NK-92 treated with Interleukin-12 subunit alpha and Interleukin-12 subunit beta, amount 100 ng/mL, for 24 hours (cell line): ENCODE data around the gene PTPRN2.
"Not testable (repeated sequence)": the region's sequence is repeated elsewhere in the genome, so short reads cannot be mapped to it uniquely, and the experiment has no call there.

Experiments
- DNase-seq: peaks from one replicate; lab custom pipeline; 2025; lab: John Stamatoyannopoulos, UW

The PTPRN2 gene

DNA sequence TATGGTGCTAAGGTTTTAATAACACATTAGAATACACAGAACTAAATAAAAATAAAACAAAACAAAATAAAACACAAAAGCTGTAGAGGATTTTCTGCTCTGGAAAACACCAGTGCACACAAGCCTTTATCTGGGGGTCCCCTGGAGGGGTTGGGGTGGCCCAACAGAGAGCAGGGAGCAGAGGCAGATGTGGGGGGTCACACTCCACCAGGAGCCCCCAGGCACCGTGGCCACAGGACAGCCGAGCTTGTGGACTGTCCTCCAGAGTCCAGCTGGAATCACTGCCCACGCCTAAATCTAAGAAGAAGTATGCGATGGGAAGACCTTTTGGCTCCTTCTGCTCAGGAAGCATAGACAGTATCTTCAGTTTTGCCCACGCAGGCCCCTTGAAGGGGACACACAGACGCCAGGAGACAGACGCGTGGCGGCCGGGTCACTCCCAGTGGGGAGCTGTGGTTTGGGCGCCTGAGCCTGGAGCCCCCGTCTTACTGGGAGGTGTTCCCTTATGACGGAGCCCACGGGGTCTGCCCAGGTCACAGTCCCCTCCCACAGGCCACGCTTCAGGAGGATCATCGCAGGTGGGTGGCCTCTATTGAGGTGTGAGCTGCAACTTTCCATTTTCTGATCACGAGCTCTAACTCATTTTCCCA is 595.0 kb downstream of the PTPRN2 start:
- no peak for DNase-seq

DNA sequence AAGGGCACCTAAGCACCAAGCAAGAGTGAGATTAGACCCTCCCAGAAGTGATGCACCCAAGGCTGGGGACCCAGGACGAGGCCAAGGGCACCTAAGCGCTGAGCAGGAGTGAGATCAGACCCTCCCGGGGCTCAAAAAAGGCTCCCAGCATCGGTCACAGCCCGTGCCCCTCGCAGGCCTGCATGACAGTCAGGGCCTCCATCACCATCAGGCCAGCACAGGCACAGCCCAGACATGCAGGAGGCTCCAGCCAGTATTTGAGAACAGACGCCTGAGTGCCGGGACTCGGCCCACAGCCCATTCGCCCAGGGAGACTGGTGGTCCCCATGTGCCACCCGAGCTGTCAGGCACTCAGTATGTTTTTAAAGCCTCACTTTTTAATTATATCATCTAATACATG is 595.9 kb downstream of the PTPRN2 start:
- no peak for DNase-seq

DNA sequence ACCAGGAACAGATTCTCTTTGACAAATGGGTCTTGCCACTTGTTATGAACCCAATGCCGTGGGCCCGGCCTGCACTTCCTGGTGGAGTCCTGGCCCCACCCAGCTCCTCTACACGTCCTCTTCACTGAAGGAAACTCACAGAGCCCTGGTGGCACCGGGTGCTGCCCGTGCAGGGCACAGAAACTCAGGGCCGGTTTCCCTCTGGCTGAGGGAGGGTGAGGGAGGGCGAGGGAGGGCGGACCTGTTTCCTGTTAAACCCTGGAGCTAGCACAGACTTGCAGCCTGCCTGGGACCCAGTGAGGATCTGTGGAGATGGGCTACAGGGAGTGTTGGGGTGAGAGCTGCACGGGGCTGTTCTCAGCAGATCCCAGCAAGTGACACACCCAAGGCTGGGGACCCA is 596.3 kb downstream of the PTPRN2 start:
- no peak for DNase-seq

DNA sequence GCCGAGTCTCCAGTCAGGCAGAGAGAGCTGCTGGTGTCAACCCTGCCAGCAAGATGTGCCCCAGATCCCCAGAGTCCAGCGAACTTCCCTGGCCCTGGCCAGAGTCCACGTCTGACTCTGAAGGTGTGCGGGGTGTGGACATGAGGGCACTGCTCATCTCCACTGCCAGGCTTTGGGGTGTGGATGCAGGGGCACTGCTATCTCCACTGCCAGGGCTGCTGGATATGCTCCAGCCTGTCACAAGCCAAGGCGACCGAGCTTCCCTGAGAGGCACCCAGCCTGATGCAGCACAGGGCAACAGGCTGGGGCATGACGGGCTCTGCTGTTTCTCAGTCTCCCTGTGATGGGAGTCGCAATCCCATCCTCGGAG is 596.8 kb downstream of the PTPRN2 start:
- no peak for DNase-seq

DNA sequence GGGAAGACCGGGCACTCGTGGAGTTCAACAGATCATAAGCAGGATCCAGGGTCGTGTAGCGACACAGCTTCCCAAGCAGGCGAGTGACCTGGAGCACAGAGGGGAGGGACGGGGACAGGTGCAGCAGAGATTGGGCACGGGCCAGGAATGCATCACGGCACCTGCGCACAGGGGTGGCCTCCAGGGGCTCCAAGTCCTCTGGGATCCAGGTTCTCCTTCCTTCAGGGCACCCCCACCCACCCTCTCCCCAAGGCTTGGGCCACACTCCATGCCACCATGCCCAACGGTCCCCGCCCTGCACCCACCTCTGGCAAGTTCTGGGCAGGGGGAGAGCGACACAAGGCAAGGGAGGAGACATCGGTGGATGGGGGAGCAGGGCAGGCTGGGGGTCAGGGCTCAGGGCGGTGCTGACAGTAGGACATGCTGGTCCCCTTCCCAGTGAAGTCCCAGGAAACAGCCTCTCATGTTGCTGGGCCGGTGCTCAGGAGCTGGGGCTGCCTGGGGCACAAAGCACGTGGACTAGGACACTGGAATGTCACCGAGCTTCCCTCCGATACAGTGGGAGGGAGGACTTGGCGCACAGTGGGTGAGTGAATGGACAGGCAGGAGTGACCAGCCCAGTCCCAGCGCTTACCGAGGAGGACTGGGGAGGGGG is 597.3 kb downstream of the PTPRN2 start:
- no peak for DNase-seq

DNA sequence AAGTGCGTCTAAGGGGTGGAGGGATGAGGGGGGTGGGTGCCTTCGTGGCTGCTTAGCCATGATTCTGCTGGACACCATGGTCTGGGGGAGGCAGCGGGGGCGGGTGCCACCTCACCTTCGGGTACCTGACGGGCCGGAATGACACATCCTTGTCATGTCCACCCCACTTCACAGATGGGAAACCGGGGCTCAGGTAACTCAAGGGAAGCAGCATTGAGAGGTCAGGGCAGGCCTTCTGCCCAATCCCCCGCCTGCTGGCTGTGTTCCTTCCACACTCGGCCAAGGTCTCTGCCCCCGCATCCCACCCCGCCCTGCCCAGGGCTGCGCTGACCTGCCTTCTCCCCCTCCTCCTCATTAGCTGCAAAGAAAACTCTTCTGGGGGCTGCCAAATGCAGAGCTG is 598.0 kb downstream of the PTPRN2 start:
- no peak for DNase-seq

DNA sequence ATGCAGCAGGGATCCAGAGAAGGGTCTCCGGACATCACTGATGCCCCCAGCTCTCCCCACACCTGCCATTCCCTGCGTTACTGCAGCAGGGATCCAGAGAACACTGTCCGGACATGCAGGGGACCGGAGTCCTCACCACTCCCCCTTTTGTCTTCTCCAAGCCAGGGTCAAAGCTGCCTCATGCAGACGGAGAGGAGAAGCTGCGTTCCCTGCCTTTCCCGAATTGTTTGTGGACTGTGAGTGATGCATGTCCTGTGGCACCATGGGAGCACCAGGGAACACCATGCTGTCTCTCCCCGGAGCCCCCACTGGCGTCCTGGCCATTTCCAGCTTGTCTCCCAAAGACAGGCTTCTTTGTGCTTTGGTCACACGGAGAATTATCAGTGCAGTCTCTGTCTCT is 599.7 kb downstream of the PTPRN2 start:
- no peak for DNase-seq

DNA sequence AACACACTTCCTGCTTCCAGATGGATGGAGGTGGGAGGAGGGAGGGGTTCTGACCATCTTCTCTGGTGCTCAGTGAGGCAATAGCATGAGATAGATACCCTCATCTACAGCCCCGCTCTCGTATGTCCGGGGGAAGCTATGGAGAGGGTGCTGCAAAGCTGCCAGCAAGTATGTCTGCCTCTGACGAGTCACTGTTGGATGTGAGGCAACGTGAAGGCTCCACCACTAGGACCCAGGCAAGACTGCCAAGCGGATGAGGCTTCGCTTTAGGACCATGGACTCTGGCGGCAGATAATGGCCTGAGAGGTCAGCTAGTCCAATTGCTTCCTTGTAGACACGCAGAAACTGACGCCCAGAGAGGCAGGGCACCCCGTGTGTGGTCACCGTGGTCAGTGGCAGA is 601.6 kb downstream of the PTPRN2 start:
- DNase-seq: no peak

DNA sequence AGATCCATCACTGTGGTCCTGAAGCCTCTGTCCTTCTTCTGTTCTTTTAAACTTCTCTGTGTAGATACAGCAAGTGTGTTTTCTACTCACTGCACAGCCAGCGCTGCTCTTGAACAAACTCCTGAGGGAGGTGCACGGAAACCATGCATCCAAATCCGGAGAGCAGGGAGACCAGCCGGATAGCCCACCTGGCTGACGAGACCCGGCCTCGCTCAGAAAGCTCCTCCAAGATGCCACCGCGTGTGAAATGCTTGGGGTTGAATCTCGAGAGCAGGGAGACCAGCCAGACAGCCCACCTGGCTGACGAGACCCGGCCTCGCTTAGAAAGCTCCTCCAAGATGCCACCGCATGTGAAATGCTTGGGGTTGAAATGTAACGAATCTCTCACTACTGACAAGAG is 602.0 kb downstream of the PTPRN2 start:
- DNase-seq: no peak

DNA sequence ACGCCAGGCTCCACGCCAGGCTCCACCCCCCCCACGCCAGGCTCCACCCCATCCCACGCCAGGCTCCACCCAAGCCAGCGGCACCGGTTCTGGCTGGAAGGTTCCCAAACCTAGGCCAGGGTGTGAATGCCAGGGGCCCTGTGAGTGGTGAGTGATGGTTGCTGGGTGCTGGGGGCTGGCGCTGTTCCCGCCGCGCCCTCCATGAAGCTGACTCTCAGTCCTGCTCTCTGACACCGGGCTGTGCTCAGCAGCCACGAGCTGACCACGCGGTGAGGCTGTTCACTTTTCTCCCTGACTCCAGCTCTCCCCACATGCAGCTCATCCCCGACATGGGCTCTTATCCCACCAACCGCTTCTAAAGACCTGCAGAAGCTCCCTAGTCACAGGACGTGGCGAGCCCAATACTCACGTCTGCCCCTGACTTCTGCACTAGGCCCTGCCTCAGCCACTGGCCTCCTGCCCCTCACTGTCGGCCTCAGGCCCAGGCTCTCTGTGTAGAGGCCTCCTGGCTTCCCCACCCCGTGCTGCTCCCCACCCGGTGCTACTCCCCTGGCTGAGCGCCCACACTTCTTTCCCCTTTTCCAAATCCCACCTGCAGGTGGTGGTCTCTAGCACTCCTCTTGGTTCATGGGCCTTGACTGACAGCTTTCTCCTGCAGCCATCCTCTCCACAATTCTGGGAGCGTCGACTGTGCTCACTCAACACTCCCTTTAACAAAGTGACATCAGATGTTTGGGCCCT is 603.0 kb downstream of the PTPRN2 start:
- no peak for DNase-seq

DNA sequence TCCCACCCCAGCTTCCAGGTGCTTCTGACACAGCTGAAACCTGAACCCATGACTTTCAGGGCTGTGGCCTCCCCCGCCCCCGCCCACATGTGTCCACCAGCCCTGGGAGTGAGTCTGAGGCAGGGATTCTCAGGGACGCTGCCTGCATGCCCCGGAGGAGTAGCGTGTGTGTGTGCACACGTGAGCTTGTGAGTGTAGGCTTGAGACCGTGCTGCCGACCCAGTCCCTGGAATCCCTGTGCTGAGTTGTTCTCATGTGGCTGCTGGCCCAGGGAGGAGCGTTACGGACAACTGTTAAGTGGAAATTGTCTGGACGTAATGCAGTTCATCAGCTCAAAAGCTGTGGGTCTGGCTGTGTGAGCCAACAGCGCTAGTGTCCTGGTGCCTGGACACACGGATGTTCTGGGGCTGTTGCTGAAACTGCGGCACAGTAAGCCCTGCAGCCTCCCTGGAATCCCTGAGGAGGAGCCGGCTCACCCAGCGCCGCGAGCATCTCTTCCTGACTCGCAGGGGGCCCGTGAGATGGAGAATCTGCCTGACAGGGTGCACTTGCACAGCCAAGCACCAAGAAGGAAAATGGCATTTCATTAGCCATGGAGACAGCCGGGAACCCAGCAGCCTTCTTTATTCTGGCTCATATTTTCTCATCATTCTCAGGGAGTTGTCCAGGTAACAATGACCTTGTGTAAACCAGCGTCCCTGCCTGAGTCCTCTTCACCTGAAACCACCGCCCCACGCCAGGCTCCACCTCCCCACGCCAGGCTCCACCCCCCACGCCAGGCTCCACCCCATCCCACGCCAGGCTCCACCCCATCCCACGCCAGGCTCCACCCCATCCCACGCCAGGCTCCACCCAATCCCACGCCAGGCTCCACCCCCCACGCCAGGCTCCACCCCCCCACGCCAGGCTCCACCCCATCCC is 603.9 kb downstream of the PTPRN2 start:
- no peak for DNase-seq

DNA sequence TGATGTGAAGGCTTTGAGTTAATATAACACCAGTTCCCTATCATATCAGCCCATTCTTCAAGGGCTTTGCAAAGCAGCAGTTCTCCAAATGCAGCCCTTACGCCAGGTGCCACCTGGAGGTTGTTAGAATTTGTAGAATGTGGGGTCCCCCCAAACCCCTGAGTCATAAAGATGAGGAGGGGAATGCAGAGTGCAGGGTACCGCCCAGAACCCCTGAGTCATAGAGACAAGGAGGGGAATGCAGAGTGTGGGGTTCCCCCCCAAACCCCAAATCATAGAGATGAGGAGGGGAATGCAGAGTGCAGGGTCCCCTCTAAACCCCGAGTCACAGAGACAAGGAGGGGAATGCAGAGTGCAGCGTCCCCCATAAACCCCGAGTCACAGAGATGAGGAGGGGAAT is 605.8 kb downstream of the PTPRN2 start:
- DNase-seq: no peak

DNA sequence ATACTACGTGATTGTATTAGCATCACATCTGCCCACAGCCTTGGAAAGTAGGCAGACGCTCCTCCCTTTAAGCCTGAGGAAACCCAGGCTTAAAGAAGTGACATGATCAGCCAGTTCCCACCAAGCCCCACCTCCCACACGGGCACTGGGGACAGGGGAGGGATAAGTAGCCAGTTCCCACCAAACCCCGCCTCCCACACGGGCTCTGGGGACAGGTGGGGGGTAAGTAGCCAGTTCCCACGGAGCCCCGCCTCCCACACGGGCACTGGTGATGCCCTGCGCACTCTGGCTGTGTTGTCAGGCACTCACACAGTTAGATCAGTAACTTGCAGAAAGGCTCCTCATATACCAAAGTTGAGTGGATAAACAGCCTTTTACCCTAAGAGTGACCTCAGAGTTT is 606.8 kb downstream of the PTPRN2 start:
- no peak for DNase-seq

DNA sequence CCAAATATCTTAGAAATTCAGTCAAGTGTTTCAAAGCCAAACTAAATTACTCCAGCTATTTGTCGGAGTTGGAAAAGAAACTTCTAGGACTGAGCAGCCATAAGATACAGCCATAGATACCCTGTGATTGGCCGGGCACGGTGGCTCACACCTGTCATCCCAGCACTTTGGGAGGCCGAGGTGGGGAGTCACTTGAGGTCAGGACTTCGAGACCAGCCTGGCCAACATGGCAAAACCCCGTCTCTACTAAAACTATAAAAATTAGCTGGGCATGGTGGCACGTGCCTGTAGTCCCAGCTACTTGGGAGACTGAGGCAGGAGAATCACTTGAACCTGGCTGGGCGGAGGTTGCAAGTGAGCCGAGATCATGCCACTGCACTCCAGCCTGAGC is 607.3 kb downstream of the PTPRN2 start:
- DNase-seq: not testable (repeated sequence)

DNA sequence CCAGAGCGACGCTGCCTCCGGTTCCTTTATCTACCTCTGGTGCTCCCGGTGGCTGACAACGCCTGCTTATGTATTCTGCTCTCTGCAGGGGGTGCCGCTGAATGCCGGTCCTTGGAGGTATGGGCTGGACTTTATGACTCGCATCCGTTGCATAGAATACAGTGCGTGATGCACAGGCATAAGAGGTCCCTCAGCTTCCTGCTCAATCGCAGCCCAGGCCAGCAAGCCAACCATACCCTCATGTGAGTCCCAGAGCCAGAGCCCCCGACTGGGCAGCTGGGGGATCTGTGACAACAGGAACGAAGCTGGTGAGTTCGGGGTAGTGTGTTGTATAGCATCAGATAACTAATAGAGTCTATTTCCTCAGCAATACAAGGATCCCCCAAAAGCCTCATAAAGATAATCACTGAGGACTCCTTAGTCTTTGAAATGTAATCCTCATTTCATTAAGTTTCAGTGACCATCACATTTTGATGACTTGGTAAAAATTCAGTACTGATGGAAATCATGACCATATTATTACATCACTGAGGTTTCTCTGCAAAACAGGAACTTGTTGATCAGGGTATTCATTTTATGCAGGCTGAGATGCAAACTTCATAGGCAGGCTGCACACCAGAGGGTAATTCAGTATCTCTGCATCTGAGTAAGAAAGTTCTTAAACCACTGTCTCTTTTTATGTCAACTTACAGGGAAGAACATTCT is 607.8 kb downstream of the PTPRN2 start:
- DNase-seq: no peak

DNA sequence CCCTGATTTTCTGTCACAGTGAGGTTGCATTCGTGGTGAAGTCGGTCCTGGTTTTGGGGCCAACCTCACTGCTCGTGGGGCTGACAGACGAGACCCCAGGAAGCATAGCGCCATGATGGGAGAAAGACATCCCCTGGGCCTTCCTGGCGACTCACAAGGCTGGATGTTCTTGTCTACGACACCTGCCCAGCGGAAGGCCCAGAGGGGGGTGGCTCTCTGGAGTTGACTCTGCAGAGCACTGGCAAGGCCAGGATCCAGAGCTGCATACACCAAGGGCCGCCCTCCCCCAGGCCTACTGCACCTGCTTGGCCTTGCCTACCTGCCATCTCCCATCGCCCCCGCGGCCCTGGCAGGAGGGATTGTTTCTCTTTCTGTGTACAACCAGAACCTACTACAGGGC is 608.9 kb downstream of the PTPRN2 start:
- no peak for DNase-seq

DNA sequence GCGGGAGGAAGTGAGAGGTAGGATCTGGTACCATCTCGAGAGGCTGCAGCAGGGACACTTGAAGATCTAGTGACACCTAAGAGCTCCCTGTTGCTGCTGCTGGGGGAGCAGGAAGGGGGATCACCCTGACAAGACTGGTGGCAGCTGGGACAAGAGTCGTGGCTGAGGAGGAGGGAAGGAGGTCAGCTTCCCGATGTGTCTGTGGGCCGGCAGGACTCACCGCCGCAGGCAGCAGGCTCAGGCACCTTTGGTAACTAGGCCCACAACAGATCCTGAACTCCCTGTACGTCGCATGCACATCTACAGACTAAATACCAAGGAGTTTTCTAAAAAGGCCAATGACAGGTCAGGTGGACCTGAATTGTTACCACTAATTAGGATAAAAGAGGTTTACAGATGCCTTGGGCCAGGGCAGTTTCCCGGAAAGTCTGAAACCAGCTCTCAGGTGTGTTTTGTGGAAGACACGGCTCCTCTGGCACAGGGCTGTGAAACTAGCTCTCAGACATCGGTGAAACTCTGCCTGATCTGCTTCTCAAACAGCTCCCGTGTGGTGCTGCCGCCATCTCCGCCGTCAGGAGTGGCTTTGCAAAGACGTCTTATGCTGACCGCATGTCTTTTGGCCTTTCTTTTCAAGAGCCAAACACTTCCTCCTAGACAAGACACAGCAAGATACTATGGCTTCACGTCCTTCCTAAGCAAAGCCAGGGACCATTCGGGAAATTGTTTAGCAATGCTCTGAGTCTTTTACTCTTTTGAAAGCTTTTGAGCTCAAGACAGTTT is 609.7 kb downstream of the PTPRN2 start:
- no peak for DNase-seq

DNA sequence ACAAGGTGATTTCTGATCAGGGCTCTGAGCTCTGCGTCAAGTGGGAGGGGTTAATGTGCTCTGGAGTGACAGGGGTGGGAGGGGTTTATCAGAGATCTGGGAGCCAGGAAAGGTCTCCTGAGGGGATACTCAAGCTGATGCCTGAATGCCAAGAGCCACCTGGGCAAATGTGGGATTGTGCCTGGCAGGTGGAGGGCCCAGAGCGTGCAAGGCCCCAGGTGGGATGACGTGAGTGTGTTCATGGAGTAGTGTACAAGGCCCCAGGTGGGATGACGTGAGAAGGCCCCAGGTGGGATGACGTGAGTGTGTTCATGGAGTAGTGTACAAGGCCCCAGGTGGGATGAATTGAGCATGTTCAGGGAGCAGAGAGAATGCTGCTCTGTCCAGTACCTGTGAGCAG is 610.3 kb downstream of the PTPRN2 start:
- DNase-seq: no peak

DNA sequence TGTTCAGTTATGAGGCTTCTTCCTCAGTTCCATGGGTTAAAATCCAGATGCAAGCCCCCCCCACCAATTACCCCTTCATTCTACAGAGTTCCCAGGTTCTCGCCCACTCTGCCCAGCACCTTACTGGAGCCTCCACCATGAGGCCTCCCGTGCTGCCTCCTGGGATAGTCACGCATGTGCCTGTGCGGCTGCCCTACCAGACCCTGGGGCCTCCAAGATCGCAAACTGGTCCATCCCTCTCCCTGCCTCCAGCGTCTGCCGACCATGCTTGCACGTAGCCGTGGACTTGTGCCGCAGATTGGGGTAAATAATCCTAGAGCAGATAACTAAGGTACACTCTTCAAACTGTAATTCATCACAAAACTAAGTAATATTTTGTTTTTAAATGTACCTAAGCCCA is 611.2 kb downstream of the PTPRN2 start:
- no peak for DNase-seq

DNA sequence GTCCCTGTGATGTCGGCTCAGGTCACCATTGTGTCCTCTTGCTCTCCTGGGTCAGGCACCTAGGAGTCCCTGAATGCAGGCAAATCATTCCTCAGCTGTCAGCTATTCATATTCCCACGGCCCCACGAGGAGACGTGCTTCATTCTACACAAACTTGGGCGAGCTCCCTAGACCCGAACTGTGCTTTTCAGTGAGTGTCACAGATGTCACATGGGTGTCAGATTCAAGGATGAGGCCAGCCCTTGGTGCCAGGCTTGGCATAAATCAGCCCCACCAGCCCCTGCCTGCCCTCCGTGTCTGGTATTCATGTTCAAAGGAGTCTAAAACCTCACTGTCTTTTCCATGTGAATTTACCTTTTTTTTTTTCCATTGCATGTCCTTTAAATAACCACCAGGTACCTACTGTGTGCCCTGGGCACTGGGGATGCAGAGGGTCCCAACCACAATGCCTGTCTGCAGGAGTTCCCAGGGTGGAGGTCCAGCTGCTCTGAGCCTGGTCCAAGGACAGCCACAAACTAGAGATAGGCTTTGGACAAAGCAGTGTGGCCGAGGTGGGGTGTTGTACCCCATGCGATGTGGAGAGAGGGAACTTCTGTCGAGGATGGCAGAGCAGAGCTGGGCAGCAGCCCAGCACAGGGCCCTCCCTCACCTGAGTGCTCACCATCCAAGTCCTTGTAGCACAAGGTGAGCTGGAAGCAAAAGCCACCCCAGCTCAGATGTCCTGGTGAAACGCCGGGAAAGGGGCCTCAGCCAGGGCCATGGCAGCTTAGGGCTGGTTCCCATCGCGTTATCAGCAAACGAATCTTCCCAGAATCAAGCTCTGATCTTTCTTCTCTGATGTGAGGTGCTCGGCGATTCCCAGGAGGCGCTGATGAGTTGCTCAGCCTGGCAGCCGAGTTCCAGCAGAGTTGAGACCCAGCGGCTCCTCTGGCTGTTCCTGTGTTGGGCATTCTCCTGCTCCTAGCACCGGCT is 611.9 kb downstream of the PTPRN2 start:
- no peak for DNase-seq
